Fibroblast of peridontal ligament (primary cell): ENCODE results near the gene TSPO.

Source experiments
- DNase-seq: peaks from one replicate; pipeline ENCODE4 v3.0.0-alpha.2; 2010; ENCODE audit errors: extremely low read depth

TSPO gene

DNA sequence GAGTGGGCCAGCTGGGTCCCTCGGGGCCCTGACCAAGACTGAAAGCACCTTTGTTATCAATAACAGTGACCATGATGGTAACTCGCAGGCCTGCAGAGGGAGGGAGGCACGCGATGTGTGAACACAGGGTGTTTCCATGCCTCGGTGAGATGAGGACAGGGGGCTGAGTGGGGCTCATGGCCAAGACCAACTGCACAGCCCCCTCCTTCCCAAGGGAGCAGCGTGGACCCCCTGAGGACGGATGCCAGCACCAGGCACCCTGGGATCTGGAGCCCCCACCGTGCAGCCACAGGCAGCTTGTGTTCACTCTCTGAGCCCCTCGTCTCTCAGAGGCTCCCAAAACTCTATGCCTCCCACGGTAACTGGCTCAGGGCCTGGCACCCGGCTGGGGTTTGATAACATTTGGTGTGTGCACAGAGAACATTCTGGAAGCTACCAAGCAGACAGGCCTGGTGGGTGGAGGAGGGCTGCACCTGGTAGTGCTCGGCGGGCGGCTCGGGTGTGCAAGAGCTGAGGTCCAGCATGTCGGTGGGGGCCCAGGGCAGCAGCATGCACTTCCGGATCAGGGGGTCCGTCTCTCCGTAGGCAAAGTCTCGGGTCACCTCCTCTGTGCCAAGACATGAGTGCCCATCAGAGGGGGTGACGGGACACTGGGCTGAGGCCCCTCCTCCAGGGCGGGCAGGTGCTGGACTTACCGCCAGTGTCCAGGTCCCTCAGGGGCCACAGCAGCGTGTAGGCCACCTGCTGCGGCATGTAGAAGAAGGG, 28.0 kb downstream of the TSPO start:
- no peak for DNase-seq

DNA sequence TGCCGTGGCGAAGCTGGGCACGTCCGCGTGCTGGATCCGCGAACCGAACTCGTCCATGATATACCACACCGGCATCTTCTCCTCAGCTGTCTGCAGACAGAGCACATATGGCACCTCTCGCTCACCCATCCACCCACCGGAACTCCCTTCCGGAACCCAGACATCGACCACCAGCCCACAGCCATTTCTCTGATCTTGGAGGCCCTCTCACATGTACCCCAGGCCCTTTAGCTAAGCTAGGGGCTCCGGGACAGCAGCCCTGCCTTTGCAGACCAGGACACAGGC, 28.5 kb downstream of the TSPO start:
- DNase-seq, result no peak

DNA sequence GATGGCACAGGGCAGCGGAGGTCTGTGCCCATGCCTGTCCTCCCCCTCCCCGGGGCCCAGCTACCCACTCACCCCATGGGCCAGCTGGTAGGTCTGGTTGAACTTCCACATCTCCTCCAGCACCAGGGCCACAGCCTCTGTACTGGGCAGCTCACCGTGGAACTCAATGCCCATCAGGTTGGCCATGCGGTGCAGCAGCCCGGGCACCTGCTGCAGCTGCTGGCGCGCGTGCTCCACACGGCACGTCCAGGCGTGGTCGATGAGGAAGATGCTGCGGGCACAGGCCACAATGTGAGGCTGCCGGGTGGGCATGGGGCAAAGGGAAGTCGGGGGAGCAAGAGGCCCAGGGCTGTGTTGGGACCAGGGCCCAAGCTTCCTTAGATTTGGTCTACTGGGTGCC, 29.3 kb downstream of the TSPO start:
- DNase-seq, result no peak

DNA sequence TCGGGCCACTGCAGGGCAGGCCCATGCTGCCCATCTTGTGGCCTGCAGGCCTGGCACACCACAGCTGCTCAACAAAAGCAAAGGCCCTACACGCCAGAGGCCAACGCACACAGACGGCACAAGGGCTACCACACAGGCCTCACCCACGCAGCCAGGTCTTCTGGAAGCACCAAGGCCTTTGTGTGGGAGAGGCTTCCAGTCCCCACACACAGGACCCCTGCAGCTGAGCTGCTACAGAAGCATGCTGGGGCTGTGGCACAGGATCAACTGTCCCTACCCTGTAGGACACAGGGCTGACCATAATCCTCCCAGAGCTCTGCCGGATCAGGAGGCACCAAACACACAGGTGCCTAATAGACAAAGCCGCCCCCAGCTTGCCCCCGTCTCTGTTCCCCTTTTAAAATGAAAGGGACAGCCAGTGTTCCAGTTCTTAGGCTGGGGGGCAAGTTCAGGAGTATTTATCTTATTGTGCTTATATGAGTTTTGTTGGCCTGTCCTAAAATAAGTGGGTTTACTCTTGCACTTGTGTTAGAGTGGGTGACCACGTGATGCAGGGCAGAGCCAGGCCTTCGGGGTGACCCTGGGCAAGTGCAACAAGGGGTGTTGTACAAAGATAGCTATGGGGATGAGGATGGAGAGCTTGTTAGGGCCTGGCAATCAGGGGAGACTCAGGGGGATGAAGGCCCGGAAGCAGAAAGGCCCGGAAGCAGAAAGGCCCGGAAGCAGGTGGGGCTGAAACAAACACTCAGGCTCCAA, 30.1 kb downstream of the TSPO start:
- no peak for DNase-seq

DNA sequence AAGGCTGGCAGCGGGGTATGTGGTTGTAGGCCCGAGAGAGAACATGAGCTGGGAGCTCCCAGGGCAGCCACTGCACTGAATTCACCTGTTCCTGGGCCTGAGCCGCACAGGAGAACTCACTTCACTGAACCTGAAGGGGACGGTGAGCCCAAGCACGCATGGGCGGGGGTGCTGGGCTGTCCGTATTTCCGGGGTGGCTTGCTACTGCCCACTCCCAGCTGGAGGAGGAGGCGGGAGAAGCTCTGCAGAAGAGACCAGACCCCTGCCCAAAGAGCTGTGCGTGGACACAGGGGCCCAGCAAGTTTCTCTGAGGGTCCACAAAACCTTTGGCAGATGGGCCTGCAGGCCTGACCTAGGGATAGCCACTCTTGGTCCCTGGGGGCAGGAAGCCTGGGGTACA, 30.8 kb downstream of the TSPO start:
- DNase-seq, result no peak

DNA sequence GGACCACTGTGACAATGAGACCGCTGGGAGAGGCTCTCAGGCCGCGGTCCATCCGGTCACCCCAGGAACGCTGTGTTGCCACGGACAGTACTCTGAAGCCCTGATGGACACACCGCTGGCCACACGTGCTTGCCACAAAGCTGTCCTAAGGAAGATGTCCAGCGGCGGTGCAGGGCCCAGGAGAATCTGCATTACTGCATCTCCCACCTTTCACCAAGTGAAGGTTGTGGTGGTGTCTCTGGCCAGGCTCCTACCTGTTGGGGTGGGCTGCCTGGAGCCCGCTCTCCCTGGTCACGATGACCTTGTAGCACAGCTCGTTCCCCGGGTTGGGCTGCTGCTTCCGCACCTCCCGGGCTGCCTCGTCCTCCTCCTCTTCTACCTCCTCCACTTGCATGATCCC, 31.4 kb downstream of the TSPO start:
- no peak for DNase-seq

DNA sequence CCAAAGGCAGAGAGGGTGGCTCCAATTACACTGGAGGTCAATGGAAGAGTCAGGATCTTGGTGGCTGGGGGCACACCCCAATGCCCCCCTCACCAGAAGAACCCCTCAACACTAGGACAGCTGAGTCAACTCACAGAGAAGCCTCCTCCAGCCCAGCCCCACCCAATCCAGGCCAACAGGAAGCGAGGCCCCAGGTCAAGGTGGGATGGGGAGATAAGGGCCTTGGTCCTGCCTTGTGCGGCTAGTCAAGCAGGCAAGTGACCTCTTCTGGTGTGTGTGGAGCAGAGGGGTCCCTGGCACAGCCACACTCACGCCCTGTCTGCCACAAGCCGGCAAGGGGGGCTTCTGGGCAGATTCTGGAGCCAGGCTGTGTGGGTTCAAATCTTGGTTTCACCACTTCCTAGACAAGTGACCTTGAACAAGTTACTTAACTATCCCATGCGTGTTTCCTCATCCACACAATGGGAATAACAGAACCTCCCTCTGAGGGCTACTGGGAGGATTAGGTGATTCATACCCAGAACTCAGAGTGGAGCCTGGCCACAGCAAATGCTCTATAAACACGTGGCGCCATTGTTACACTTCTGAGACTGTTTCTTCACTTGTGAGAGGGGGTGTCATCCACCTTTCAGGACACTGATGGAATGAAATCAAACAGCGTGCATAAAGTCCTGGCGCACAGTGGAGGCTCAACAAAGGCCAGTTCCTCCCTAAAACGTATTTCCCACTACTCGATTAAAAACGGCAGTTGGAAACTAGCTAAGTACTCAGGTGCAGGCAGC, 32.3 kb downstream of the TSPO start:
- DNase-seq, result peak; percentile 27

DNA sequence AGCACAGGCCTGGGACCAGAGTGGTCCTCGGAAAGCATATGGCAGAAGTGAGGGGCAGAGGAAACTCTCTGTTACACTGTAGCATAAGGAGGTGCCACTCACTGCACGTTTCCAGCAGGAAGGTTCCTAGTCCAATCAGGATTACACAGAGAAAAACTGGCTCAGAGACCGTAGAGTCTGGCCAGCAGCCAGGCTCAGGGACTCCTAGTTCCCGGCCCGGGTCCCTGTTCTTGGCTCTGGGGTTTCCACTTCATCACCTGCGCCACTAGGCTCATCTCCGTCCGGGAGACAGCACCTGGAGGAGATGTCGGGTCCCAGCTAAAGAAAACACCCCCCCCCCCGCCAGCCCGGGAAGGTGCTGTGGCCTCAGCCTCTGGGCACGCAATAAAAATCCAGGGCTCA, 34.5 kb downstream of the TSPO start:
- no peak for DNase-seq

DNA sequence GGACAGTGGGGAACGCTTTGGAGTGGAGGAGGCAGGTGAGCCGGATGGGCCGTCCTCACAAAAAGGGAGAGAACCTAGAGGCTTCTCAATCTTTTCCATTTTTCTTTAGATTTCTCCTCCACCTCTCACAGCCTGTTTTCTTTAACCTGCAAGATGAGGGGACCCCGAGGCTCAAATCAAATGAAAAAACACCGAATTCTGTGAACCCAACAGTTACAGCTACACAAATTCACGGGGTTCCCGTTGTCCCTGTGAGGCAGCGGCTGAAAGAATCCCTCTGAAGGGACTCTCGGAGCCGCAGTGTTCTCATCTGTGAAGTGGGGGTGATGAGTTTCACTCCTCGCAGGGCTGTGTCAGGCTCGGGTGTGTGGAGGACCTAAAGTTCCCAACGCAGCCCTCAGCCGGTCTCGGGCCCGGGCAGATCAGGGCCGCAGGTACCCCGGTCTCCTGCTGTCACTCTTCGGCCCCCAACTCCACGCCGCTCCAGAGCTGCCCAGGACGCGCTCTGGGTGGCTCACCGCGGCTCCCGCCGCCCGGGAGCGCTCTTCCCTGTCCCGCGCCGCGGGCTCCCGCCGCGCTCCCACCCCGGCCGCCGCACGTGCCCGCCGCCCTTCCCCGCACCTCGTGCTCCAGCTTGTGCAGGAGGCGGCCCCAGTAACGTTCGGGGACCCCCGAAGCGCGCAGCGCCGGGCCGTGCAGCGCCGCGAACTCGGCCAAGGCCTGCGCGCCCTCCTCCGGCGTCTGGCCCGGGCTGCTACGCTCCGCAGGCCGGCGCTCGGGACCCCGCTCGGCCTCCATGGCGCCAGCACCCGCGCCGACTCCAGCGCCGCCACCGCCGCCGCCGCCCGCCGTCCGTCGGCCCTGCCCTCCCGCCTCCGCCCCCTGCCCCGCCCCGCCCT, 35.2 kb downstream of the TSPO start, which contains the start of gene TTLL12:
TTLL12 (minus strand) TSS at position 863 of the 899 bp plus-strand sequence; CDS start at position 798, 65 bp downstream.
- DNase-seq, result no peak

DNA sequence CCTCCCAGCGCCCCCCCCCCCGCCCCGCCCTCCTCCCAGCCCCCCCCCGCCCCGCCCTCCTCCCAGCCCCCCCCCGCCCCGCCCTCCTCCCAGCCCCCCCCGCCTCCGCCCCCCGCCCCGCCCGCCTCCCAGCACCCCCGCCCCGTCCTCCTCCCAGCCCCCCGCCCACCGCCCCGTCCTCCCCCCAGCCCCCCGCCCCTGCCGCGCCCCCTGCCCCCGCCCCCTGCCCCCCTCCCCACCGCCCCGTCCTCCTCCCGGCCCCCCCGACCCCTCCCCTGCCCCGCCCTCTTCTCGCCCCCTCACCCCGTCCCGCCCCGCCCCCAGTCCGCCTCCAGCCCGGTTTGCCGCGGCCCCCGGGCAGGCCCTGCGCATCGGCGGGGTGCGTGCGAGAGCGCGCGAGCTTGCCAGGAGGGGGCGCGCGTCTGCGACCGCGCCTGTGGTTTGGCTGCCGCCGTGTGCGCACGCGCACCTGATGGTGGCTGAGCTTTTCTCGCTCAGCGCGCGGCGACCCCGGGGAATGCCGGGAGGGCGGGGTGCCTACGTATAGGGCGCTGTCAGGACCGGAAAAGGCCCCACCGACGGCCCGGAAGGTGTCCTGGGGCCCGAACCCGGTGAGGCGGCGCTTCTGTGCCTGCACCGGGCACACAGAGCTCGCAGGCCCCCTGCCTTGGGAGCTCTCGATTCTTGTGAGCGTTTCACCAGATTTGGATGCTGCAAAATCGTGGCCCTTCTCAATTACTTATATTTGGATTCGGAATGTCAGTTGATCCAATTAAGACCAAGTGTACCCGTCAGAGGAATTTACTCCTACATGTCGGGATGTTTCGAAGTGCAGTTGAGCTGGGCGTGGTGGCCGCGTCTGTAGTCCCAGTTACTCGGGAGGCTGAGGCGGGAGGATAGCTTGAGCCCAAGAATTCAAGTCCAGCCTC, 36.1 kb downstream of the TSPO start:
- DNase-seq, result peak; percentile 90

DNA sequence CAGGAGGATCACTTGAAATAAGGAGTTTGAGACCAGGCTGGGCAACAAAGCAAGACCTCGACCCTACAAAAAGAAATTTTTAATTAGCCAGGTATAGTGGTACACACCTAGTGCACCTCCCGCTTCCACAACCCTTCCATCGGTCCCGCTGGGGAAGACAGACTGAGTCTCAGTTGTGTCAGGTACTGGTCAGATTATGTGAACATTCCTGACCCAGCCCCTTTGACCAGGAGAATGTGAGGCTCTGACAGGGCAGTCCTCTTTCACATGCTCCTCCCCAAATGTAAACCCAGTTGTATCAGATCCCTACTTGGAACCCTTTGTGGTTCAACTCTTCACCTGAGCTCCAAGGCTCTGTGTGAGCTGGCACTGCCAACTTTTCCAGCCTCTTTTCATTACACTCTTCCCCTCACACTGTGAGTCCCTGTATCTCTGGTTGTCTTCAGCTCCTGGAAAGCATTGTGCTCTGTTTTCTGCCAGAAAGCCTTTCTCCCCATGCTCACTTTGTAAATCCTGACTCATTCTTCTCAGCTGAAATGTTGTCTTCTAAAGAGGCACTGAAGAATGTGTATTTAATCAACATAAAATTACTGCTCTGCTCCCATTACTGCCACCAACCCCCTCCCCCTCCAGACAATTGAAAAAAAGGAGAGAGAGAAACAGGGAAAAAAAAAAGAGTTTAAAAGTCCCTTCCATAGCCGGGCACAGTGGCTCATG, 37.6 kb downstream of the TSPO start:
- DNase-seq, result no peak

DNA sequence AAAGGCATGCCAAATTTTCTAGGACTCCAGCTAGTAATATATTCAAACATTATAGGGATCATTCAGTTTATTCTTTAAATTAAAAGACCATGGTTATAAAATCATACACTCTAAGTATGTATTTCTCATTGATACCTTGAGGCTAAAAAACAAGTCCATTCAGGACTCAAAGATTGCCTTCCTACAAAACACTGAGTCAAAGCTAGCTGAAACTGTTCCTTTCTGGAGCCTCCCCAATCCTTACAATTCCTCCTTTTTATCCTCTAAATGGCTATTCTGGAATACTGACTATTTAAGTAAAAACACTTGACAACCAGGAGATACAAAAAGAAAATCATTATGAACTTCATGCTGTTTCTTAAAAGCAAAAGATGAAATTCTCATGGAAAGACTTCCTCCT, 40.5 kb downstream of the TSPO start:
- DNase-seq, result no peak

DNA sequence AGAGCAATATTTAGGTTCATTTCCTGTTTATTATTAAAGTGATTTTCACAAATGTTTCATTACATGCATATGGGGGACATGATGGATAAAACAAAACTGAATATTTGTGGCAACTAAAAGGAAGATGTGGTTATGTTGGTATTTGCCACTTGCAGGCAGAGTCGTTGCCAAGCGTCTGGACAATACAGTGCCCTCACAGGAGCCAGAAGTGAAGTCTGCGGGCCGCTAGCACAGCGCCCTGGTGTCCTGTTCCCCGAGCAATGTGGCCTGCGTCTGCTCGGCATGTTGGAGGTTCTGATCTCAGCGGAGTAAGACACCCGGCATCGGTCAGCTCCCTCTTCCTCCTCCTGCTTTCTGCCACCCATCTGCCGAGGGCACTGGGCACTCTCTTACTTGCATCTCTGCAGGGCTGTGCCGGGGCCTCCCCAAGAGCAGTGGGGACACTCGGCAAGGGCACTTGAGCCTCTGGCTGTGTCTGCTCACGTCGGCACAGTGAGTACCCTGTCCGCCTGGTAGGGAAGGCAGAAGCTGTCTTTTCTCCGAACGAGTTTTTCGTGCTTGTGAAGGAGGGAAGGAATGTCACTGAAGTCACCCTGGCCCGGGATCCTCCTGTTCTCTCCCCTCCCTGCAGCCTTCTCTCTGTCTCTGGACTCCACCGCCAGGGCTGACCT, 46.0 kb downstream of the TSPO start:
- no peak for DNase-seq

DNA sequence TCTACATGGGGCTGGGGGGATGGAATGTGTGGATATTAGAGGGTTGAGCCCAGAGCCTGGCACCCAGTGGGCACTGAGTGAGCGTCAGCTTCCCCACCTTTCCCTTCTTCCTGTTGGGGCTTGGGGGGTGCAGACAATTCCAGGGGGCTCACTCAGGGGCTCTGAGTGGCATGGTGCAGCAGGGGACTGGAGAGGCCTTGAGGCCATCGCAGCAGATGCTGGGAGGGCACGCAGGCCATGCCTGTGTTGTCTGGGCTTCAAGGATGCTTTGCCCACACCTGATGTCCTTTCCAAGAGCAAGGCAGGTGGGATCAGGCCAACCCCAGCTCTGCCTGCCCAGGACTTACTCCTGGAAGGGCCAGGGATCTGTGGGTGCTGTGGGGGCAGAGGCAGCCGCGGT, 46.8 kb downstream of the TSPO start:
- DNase-seq, result no peak

DNA sequence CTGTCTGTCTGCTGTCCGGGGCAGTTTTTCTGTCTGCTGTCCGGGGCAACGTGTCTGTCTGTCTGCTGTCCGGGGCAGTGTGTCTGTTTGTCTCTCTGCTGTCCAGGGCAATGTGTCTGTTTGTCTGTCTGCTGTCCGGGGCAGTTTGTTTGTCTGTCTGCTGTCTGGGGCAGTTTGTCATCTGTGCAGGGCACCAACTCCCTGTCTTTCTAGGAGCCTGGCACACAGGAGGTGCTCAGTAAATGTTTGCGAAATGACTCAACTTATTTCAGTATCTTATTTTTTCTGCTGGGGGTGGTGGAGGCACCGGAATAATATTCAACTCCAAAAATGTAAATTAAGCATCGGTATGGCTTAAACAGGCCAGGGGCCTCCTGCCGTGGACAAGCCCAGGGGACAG, 47.6 kb downstream of the TSPO start:
- no peak for DNase-seq

DNA sequence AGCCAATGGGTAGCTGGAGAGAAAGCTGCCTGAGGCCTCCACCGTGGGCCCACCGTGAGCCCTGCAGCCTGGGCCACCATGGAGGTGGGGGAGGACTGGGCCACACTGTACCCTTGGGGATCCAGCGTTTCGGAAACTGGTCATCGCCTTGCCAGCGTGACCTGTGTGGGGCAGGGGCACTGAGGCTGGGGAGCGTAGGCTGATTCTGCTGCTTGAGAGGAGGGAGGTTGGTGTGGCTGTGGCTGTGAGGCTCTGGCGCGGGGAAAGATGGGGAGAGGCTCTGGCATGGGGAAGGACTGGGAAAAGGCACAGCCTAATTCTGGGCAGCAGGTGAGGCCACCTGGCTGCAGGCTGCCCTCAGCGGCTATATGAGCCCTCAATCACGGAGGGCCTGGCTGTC, 48.2 kb downstream of the TSPO start:
- DNase-seq, result no peak

DNA sequence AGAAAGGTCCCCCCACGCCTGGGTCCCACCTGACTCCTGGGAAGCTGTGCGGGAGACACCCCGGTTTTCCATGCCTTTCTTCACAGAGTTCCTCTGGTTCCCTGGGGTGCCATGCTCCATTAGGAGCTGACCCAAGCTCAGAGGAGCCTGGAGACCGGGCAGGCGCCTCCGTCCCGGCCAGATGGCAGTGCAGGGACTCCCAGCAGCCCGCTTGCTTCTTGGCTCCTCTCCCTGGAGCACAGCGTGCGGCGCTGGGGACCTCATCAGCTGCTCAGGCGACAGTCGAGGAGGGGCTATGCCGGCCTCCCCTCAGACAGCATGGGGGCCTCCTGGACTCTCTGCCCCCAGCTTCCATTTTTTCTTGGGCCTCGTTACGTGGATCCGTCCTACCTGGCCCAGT, 48.7 kb downstream of the TSPO start:
- no peak for DNase-seq

DNA sequence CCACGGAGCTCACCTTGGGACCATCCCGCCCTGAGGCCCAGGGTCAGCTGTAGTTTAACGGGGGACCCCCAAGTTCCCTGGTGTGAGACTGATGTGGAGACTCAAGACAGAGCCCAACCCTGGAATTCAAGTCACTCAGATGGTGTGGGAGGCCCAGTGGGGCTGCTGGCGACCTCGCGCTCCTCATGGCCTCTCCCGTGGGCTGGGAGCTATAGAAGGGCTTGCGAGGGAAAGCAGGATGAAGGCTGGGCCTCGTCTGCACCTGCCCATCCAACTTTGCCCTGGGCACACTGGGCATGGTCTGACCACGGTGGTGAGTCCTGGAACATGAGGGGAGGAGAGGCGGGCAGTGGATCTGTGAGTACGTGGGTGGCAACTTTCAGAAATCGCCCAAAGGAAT, 49.2 kb downstream of the TSPO start:
- DNase-seq, result no peak

DNA sequence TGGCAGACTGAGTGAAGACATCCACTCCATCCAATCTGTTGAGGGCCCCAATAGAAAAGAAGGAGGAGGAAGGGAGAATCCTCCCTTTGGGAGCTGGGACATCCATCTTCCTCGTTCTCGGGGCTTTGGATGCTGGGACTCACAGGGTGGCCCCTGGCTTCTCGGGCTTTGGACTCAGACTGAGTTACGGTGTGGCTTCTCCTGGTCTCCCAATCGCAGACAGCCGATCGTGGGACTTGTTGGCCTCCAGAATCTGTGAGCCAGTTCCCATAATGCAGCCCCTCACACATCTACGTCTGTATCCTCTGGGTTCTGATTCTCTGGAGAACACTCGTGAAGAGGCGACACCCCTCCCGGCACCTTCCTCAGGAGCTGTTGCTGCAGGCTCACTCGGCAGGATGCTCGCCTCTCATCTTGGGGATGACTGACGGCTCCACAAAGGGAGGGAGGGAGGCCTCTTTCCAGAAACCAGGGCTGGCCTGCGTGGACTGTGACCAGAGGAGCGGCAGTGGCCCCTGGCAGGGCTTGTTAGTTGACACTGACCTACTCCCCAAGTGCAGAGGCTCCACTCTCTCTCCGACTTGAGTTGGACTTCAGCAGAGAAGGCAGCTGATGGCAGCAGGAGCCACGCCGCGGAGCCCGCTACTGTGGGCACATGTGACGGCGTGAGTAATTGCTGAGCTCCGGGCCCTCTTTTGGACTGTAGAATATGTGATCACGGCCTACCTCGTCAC, 50.3 kb downstream of the TSPO start:
- no peak for DNase-seq
